NCI-H748 treated with DMSO at 0.1 percent for 48 hours (cell line): ENCODE results near the gene COL4A5.

ENCODE experiments used
- DNase-seq: peaks from one replicate; lab custom pipeline; 2025; lab: John Stamatoyannopoulos, UW

COL4A5 gene

DNA sequence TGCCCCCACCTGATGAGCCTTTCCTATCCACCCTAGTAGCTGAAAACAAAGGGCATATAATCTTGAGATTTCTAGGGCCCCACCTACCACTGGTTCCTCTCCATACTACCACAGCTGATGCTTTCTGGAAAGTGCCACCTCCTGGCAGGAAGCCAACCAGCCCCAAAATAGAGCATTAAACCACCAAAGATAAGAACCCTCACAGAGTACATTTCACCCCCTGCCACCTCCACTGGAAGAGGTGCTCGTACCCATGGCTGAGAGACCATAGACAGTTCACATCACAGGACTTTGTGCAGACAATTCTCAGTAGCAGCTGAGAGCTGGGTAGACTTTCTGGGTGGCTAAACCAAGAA is 202.6 kb downstream of the COL4A5 start:
- no peak for DNase-seq

DNA sequence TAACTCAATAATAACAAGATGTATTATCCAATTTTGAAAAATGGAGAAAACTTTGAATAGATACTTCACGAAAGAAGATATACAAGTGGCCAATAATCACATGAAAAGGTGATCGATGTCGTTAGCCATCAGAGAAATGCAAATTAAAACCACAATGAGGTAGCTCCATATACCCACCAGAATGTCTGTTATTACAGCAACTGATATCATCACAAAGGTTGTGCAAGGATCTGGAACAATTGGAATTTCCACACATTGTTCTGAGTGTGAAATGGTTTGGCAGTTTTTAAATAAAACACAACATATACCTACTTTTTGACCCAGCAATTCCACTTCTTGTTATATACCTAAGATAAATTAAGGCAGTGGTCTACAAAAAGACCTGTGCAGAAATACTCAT is 225.1 kb downstream of the COL4A5 start:
- no peak for DNase-seq

DNA sequence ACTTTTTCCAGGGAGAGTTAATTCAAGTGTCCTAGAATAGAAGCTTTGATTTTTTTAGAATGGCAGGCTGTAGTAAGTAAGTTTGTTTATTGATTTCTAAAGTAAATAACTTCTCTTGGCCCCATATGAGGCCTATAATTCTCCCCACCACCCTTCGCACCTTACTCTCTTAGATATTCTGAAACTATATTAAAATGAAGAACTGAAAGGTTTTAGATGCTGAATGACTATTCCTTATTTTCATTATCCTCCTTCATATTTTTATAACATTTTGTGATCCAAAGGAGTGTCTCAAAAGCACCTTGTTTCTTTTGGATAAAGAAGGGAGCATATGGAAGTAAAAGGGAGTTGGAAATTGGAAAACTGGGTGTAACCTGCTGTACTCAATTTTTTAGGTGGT is 226.5 kb downstream of the COL4A5 start:
- no peak for DNase-seq

DNA sequence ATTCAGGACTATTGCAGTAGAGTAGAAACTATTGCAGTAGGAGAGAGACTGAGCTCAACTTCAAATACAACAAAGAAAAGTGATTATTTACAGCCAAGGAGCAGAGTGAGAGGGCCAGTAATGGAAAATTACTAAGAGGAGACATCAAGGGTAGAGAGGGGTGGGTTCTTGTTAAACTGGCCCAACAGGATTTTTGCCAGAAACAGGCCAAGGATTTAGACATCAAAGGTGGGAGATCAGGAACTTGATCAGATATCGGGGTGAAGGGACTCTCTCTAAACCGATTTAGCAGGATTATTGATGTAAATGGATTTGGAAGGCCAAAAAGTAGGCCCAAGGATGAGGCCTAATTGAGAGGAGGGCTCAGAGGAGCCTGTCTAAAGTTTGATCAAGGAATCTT is 231.9 kb downstream of the COL4A5 start:
- no peak for DNase-seq

DNA sequence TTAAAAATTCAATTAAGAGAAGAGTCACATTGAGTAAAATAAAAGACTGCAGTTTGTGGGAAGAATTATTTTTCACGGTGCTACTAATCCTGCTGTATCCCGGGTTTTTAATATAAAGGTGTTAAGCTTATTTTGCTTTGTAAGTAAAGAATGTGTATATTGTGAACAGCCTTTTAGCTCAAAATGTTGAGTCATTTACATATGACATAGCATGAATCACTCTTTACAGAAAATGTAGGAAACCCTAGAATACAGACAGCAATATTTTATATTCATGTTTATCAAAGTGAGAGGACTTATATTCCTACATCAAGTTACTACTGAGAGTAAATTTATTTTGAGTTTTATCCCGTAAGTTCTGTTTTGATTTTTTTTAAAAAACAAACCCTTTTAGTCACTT is 257.1 kb downstream of the COL4A5 start:
- DNase-seq = no peak

DNA sequence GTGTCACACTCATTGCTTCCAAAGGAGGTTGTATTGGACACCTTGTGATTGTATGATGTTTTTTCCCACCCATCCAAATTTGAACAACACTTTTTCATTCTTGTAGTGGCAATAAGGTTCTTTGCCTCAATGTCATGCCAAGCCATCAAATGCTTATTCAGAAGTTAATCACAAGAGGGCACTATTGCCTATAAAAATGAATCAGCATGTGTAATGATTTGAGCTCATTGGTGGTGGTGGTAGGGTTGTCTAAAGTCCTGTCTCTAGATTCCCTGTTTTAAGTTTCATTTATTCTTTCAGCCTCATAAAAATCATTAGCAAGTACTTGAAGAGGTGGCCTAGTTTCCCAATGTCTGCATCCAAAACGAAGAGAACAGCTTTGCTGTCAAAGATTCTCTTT is 259.7 kb downstream of the COL4A5 start:
- DNase-seq = peak; percentile 31

DNA sequence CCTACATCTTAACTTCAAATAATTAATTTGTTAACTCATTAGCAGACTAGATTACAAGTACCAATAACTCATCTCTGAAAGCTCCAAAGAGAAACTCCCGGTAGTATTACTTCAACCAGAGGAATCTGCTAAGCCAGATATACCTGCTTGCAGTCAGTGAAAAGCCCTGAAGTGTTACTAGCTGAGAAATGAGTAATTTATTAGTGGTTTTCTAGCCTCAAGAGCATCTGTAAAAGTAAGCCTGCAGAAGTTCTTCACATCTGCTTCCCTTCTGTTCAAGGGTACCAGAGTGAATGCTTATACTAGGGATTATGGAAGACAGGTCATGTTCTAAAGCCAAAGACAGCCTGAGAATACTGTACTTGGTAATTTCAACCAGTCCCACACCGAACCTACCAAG is 262.0 kb downstream of the COL4A5 start:
- DNase-seq = no peak

DNA sequence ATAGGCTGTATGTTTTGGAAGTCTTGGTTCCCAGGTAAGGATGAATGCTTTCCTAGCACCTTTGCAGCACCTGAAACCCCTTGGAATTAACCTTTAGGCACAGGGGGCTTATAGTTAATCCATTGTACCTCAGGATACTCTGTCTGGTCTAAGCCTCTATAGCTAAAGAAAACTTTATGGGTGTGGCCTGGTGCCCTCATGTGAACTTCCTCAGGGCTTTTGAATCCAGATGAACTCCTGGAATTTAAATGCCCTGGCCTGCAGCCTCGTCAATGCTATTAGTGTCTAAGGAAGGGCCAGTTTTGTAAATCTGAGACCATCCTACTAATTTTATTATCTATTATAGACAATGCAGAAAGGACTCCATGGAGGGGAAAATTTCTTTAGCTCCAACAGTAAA is 262.9 kb downstream of the COL4A5 start:
- DNase-seq = no peak

DNA sequence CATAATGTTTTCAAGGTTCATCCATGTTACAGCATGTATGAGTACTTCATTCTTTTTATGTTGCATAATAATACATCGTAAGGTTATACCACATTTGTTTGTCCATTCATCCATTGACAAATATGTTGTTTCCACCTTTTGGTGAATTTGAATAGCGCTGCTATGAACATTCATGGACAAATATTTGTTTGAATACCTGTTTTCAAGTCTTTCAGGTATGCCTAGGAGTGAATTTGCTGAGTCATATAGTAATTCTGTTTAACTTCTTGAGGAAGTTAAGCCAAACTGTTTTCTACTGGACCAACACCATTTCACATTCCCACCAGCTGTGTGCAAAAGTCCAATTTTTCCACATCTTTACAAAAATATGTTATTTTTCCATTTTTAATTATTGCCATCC is 265.2 kb downstream of the COL4A5 start:
- DNase-seq = no peak

DNA sequence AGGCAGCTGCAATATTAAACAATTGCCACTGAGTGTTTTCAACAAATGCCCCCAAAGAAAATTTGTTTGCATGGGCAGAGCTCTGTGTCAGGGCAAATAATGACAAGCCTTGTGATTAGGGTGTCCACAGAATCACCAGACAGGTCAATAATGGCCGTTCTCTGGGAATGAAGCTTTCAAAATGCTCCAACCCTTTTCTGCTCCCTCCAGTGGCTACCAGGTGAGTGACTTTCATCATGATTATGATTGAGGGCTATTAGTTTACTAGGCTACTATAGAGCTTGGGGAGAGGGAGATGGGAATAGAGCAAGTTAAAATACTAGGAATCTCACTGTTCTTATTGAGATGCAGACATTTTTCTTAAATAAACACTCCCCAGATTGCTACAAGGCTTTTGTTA is 273.2 kb downstream of the COL4A5 start:
- no peak for DNase-seq

DNA sequence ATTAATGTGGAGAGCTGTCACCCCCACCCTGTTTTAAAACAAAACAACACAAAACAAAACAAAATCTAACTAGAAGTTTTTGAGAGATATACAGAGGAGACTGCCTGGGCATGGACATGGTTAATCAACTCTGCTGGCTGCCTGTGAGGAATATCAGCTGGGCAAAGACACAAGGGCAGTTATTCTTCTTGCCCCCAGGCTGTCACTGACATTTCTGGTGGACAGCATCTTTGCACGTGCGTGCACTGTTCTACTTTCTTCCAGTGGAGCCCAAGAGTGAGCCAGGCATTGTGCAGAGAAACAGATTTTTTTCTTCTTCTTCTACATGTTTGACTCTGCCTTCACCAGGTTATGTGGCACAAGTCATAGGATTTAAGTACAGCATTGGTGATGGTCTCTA is 282.9 kb downstream of the COL4A5 start:
- DNase-seq = no peak

DNA sequence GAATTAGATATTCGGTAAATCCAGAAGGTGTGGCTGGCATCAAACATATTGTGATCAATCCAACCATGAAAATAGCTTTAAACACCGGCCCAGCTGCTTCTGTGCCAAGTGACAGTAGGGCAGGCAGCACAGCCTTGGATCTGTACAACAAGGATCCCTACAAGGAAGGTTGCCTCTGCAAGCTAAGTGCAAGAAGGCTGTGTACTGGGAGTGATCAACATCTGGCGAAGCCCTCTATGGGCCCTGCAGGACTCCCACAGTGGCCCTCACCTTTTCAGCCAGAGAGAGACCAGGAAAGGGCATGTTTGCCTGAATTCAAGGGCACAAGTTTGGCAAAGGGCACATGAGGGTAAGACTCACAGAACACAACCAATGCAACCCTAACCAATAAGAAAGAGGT is 287.1 kb downstream of the COL4A5 start:
- DNase-seq = no peak

DNA sequence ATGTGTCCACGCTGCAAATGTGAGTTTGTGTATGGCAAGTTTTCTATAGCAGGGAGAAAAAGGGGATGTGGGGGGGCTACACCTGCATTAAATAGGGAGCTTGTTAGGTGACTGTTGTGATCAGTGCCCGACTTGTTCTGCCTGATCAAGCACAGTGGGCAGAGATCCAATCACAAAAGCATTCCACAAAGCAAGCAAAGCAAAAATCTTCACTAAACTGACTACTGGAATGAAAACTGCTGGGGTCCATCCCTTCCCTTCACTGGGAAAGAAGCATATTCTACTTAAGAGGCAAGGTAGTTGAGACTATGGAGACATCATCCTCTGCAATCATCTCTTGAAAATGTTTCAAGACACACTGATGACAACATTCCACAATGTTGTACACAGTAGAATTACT is 291.5 kb downstream of the COL4A5 start:
- no peak for DNase-seq

DNA sequence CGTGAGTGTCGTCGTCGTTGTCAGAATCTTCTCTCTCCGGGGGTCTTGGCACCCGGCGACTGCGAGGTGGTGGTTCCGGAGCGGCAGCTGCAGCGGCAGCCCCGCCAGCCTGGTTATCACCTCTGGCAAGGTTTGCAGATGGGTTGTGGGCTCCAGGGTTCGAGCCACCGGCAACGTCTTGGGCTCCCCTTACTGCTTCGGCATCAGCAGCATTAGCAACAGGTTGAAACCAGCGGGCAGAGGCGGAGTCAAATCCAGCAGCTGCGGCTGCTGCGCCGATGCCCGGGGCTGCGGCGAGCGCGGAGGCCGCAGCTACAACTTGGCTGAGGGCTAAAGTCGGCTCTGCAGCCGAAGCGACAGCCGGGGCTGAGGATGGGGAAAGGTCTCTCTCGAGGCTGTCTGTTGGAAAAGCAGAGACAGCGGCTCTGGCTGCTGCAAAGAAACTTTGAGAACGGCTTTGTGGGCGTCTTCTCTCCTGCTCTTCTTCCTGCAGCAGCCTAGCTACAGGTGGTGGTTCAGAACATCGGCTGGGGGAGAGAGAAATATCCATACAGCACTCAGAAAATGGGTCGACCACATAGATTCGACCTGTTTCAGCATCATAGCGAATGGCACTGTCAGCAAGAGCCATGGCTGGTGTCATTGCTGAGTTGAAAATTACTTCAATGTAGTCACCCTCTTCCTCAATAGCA is 293.1 kb downstream of the COL4A5 start:
- DNase-seq = no peak

DNA sequence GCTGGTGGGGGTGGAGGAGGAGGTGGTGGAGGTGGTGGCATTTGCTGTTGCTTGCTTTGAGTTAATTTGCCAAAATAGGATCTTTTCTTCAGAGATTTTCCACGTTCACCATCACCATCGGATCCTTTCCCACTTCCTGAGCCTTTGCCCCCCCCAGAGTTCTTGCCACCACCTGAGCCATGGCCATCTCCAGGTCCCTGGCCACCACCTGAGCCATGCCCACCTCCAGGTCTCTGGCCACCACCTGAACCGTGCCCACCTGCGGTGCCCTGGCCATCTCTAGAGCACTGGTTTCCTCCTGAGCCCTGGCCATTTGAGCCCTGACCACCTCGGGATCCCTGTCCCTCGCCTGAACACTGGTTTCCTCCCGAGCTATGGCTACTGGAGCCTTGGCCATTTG is 294.8 kb downstream of the COL4A5 start:
- DNase-seq = no peak

DNA sequence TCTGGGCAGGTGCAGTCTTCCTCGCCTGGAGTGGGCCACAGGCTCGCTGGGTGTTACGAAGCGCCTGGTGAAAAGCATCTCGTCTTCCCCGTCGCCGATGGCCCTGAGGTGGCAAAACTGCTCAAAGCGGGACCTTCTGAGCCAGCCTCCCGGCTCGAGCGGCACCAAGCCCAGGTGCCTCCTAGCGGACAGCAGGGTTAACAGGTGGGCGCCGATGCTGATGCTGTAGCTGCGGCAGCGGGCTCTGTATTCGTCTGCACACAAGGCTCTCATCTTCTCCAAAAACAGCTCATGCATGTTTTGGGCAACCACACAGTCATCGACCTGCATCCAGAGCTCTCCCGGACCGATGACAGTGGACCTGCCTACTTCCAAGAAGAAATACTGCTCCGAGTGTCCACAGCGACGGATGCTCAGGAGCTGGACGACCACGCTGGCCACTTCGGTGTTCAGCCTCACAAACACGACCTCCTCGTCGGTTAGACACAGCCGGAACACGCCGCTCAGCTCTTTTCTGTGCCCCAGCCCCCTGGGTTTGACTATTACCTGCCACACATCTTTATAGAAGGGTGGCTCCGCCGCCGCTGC is 295.5 kb downstream of the COL4A5 start:
- DNase-seq = peak; percentile 41

DNA sequence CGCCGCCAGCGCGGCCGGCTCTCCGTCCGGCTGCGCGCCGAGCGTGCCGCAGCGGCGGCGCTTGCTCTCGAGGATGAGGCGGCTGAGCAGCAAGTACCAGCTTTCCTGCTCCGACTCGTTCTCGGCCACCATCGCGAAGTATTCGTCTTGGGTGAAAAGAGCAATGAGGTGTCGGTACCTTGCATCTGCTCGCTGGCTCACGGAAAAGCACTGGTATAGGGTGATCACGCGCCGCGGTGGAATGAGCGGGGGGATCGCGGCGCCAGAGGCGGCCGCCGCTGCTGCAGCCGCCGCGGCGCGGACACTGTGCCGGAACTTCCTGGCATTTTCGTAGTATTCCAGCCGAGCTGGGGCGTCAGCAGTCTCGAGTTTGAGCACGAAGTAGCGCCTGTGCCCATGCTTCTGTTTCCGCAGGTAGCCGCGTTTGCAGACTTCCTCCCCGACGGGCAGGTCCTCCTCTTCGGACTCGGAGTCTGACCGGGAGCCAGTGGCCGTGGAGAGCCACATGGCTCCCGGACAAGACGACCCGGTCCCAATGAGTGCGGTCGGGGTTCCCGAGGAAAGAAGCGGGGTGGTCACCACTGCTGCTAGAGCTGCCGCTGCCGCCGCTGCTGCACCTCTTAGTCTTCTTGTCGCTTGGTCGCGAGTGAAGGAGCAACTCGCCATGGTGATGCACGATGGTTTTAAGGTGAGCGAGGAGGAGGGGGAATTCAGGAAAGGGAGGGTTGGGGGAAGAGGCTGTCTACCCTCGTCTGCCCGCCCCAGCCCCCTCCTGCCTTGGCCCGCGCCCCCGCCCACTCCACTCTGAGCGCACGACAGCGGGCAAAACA is 296.3 kb downstream of the COL4A5 start:
- peak; percentile 22 for DNase-seq

DNA sequence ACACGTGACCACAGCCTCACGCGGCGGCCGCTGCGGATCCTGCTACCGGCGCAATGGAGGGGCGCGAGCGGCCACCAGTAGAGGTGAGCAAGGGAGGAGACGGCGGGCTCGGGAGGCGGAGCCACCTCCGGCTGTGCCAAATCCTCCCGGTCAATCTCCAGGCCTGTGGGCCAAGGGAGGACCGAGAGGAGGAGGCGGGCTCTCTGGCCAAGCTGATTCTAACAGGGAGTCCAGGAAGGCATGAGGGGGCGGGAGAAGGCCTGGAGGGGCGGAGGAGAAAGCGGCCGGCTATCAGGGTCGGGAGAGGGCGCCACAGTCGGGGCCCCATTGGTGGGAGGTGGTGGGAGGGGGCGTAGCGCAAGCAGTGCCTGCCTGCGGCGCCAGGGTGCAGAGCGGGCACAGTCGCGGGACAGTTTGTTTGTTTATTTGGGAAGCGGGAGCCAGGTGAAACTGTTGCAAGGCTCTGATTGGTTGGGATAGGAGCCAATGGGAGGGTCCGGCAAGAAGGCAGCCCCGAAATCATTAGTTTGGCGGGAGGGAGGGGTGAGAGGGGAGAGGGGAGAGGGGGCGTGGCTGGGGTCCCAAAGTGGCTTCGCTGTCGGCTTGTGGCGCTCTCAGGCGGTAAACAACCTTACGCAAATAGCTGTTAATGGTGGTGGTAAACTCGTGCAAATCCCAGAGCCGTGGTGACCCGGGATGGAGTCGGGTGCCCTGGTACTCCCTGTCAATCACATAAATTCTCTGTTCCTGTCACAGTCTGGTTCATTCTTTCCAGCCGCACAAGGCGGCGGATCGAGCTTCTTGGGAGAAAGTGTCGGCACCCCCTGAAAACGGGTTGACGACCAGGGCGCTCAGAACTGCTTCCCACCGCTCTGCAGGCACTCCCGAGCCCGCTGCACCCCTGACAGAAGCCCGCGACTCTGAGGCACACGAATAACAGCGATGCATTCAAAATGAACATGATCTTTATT is 297.2 kb downstream of the COL4A5 start, which contains the start of gene IRS4:
Gene IRS4 (minus strand): TSS at position 55 of the 971 bp plus-strand sequence.
- peak; percentile 25 for DNase-seq

DNA sequence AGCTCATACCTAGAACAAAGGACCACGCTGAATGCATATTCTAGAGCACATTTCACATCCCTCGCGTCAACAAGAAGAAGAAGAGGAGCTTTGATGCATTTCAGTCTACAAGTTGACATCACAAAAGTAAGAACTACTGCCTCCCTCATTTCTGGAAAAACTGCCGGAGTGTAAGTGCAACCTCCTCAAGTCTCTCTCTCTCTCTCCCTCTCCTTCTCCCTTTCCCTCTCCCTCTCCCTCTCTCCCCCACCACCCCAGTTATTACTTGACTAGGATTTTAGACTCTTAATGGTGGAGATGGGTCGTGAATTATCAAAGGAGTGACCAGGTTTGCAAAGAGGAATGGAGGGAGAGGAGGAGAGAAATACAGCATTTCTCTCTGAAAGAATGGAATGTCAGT is 298.1 kb downstream of the COL4A5 start:
- DNase-seq = no peak

DNA sequence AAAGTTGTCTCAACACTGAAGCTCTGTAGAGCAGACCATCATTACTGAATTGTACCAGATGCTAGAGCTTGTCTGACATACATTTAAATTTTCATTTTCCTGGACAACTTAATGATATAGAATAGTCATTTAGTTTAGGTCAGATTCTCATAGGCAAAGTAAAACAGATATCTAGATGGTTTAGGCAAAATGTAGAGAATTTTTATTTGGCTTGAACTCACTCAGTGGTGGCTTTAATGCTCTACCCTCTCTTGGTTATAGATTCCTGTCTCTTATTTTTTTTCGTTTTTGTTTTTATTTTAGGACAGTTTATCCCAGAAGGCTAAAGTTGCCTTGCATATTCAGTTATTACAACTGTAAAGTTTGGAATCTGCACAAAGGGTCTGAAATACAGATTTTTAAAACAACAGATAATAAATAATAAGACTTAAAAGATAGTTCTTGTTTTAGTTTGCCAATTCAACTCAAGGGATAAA is 300.7 kb downstream of the COL4A5 start:
- DNase-seq = no peak
